Tibial nerve (tissue), 4 donors: ENCODE results near the gene CLIC6.

Experiments
- CTCF ChIP-seq, 5 experiments: fragments of 200-600 bp in 3 of 5; fragments of 450-650 bp in 2 of 5; sonication (generic) in 3 of 5; IDR thresholded peaks; one replicate each; pipeline ENCODE4 v1.5.1; 2016 to 2019; ENCODE audit warnings: antibody characterized with exemption in 5 of 5, mild to moderate bottlenecking in 3 of 5, moderate library complexity in 2 of 5
- EP300 ChIP-seq, 2 donors: sonication (generic); formaldehyde crosslinking; IDR thresholded peaks; one replicate each; pipeline ENCODE4 v1.6.1; 2017; ENCODE audit warnings: antibody characterized with exemption in 2 of 2, mild to moderate bottlenecking in 1 of 2

- TF ChIP-seq CTCF (IDR thresholded peaks at IDR 0.05) (no peak), EP300 (IDR thresholded peaks at IDR 0.05) (peak in 1 of 2 donors; percentile 43)
These were observed at the start of gene CLIC6 for GRCh38 chr21:34668803-34669148.
